Measurements from ENCODE around the gene ARF3. TPM values are rescaled to one million over a fixed set of nuclear protein-coding genes. Genes with fewer than 3 reads are reported as not detected.

ARF3 gene
- total and polyA plus RNA-seq, 2 of the 13 experiments (the other 11 are each of a cell fraction or from before 2014, with no cell fraction given) = 53.8 to 57.9 TPM

GRCh38 chr12:48998497-48999353, 41.4 kb upstream of the ARF3 start (continued):
- TF ChIP-seq HOXA3 (CRISPR knock-in tag; IDR thresholded peaks at IDR 0.05) = peak; percentile 63
- 0 out of 2 replicates have a peak, but pooled peaks have one; percentile 31 for TF ChIP-seq ZNF276 (CRISPR knock-in tag; IDR thresholded peaks at IDR 0.05; ENCODE audit: low read depth)
- TF ChIP-seq ZNF234 (CRISPR knock-in tag; conservative IDR thresholded peaks at IDR 0.05) = peak; percentile 73; the same call in 1 of the 2 replicates
- TF ChIP-seq PTBP1 (IDR thresholded peaks at IDR 0.05; ENCODE audit: low read depth, low read length, poor library complexity, severe bottlenecking) = no peak
- TF ChIP-seq ZNF20 (CRISPR knock-in tag; IDR thresholded peaks at IDR 0.05) = peak; percentile 77; the same call in 1 of the 2 replicates
- 0 out of 2 replicates have a peak, but pooled peaks have one; percentile 49 for TF ChIP-seq CAMTA2 (CRISPR knock-in tag; IDR thresholded peaks at IDR 0.05; ENCODE audit: borderline replicate concordance)
- TF ChIP-seq FOXA1 (IDR thresholded peaks at IDR 0.05) = no peak
- no peak for TF ChIP-seq FOXA1 (CRISPR knock-in tag; IDR thresholded peaks at IDR 0.05)
- no peak for TF ChIP-seq AGO2 (optimal IDR thresholded peaks at IDR 0.05; ENCODE audit: low read depth, low read length)
- no peak for TF ChIP-seq SNRNP70 (IDR thresholded peaks at IDR 0.05; ENCODE audit: low read depth, low read length)
- TF ChIP-seq ZNF34 (CRISPR knock-in tag; IDR thresholded peaks at IDR 0.05; ENCODE audit: borderline replicate concordance) = no peak
- TF ChIP-seq SP4 (CRISPR knock-in tag; IDR thresholded peaks at IDR 0.05) = no peak
- TF ChIP-seq MIXL1 (CRISPR knock-in tag; IDR thresholded peaks at IDR 0.05) = no peak
- peak; percentile 71; the same call in 1 of the 2 replicates for TF ChIP-seq ZNF878 (CRISPR knock-in tag; IDR thresholded peaks at IDR 0.05)
- no peak for TF ChIP-seq IRX3 (CRISPR knock-in tag; IDR thresholded peaks at IDR 0.05; ENCODE audit: borderline replicate concordance, low read depth)
- TF ChIP-seq NFIC (IDR thresholded peaks at IDR 0.05; ENCODE audit: low read length) = no peak
- no peak for TF ChIP-seq PPARG (CRISPR knock-in tag; conservative IDR thresholded peaks at IDR 0.05)
- TF ChIP-seq AGO1 (IDR thresholded peaks at IDR 0.05; ENCODE audit: low read depth, low read length, poor library complexity, severe bottlenecking) = no peak
- no peak for TF ChIP-seq MED13 (CRISPR knock-in tag; IDR thresholded peaks at IDR 0.05)
- TF ChIP-seq NFATC3 (CRISPR knock-in tag; IDR thresholded peaks at IDR 0.05) = 0 out of 2 replicates have a peak, but pooled peaks have one; percentile 47
- peak; percentile 71 for TF ChIP-seq ZBTB2 (CRISPR knock-in tag; IDR thresholded peaks at IDR 0.05; ENCODE audit: low read depth)
- TF ChIP-seq ZNF713 (CRISPR knock-in tag; IDR thresholded peaks at IDR 0.05) = no peak
- TF ChIP-seq ATAD3A (CRISPR knock-in tag; IDR thresholded peaks at IDR 0.05) = no peak
- no peak for TF ChIP-seq HMG20B (CRISPR knock-in tag; conservative IDR thresholded peaks at IDR 0.05)
- peak; percentile 77; the same call in 1 of the 2 replicates for TF ChIP-seq ZMAT3 (CRISPR knock-in tag; conservative IDR thresholded peaks at IDR 0.05)
- no peak for TF ChIP-seq ELF4 (CRISPR knock-in tag; IDR thresholded peaks at IDR 0.05; ENCODE audit: borderline replicate concordance)
- TF ChIP-seq TEAD3 (CRISPR knock-in tag; optimal IDR thresholded peaks at IDR 0.05; ENCODE audit: borderline replicate concordance) = no peak
- TF ChIP-seq ZNF784 (CRISPR knock-in tag; IDR thresholded peaks at IDR 0.05; ENCODE audit: borderline replicate concordance) = no peak

All from HepG2 (cell line).